IMR-90 (cell line): Measurements from ENCODE around the gene TMEM233.

Experiments used
- BHLHE40 ChIP-seq: fragments of 150-350 bp; IDR thresholded peaks from 2 replicates; pipeline ENCODE4 v1.6.1; 2016; ENCODE audit warnings: mild to moderate bottlenecking, low read depth, low read length
- CEBPB ChIP-seq: IDR thresholded peaks from 2 replicates; pipeline ENCODE4 v1.6.1; 2012; ENCODE audit warnings: low read depth, low read length, improper control_type of control experiment
- CTCF ChIP-seq: conservative IDR thresholded peaks from 2 replicates; pipeline ENCODE4 v1.5.1; 2012; ENCODE audit warnings: mild to moderate bottlenecking, low read depth, low read length, improper control_type of control experiment
- FOS ChIP-seq: fragments of 150-350 bp; IDR thresholded peaks from 2 replicates; pipeline ENCODE4 v1.6.1; 2016; ENCODE audit warnings: low read depth, low read length
- MAFK ChIP-seq: IDR thresholded peaks from 2 replicates; pipeline ENCODE4 v1.6.1; 2012; ENCODE audit warnings: low read depth, low read length, improper control_type of control experiment
- MAZ ChIP-seq: IDR thresholded peaks from 2 replicates; pipeline ENCODE4 v1.6.1; 2012; ENCODE audit warnings: low read depth, mild to moderate bottlenecking, low read length, improper control_type of control experiment, moderate library complexity, borderline replicate concordance
- MXI1 ChIP-seq: IDR thresholded peaks from 2 replicates; pipeline ENCODE4 v1.6.1; 2012; ENCODE audit warnings: low read depth, mild to moderate bottlenecking, low read length, moderate library complexity, borderline replicate concordance
- POLR2A ChIP-seq: IDR thresholded peaks from 2 replicates; pipeline ENCODE4 v1.6.1; 2012; ENCODE audit warnings: mild to moderate bottlenecking, low read depth, low read length
- RAD21 ChIP-seq: IDR thresholded peaks from 2 replicates; pipeline ENCODE4 v1.6.1; 2012; ENCODE audit warnings: low read length, improper control_type of control experiment
- RFX5 ChIP-seq: IDR thresholded peaks from 2 replicates; pipeline ENCODE4 v1.8.0; 2012; ENCODE audit warnings: low read depth, mild to moderate bottlenecking, low read length, moderate library complexity
- SMC3 ChIP-seq: fragments of 150-350 bp; IDR thresholded peaks from 2 replicates; pipeline ENCODE4 v1.6.1; 2016; ENCODE audit warnings: low read depth, mild to moderate bottlenecking, antibody characterized with exemption, low read length, moderate library complexity
- TF ChIP-seq, protein P1 (sequence below): fragments of 150-350 bp; IDR thresholded peaks from 2 replicates; pipeline ENCODE4 v1.6.1; 2016; ENCODE audit warnings: low read depth, mild to moderate bottlenecking, low read length, moderate library complexity, borderline replicate concordance
- TF ChIP-seq, protein P2 (sequence below): fragments of 150-350 bp; IDR thresholded peaks from 2 replicates; pipeline ENCODE4 v1.6.1; 2017; ENCODE audit warnings: mild to moderate bottlenecking, antibody characterized with exemption, low read length, low read depth

GRCh38 chr12:119601877-119602733 is 8.5 kb downstream of the TMEM233 start:
- TF ChIP-seq CTCF (no peak), POLR2A (no peak), MAFK (no peak), BHLHE40 (no peak), RFX5 (no peak), MAZ (no peak), MXI1 (no peak), RAD21 (no peak), SMC3 (no peak), CEBPB (no peak), FOS (no peak)
- TF ChIP-seq, protein P1, sequence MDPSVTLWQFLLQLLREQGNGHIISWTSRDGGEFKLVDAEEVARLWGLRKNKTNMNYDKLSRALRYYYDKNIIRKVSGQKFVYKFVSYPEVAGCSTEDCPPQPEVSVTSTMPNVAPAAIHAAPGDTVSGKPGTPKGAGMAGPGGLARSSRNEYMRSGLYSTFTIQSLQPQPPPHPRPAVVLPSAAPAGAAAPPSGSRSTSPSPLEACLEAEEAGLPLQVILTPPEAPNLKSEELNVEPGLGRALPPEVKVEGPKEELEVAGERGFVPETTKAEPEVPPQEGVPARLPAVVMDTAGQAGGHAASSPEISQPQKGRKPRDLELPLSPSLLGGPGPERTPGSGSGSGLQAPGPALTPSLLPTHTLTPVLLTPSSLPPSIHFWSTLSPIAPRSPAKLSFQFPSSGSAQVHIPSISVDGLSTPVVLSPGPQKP = no peak
- TF ChIP-seq, protein P2, sequence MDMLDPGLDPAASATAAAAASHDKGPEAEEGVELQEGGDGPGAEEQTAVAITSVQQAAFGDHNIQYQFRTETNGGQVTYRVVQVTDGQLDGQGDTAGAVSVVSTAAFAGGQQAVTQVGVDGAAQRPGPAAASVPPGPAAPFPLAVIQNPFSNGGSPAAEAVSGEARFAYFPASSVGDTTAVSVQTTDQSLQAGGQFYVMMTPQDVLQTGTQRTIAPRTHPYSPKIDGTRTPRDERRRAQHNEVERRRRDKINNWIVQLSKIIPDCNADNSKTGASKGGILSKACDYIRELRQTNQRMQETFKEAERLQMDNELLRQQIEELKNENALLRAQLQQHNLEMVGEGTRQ = no peak
